Naive B cell (primary cell): ENCODE measurements around the gene RAB27A. TPM values are rescaled to one million over a fixed set of nuclear protein-coding genes. Genes with fewer than 3 reads are reported as not detected.
"Not testable (repeated sequence)": the region's sequence is repeated elsewhere in the genome, so short reads cannot be mapped to it uniquely, and the experiment has no call there.

Source experiments
- ATAC-seq, 2 donors: fragments of 150-1000 bp; cut with Tn5 transposase; 2 replicates each; pipeline ENCODE4 v1.10.0; 2021; ENCODE audit warnings: low read depth in 2 of 2, mild to moderate bottlenecking in 2 of 2, moderate library complexity in 2 of 2
- DNase-seq: peaks from one replicate; pipeline ENCODE4 v3.0.0; 2022
- H3K27ac Mint-ChIP-seq, 6 donors: one replicate each; pipeline ENCODE4 v1.8.0; 2020 to 2022; ENCODE audit warnings: mild to moderate bottlenecking in 6 of 6, mixed read lengths in 6 of 6, moderate library complexity in 5 of 6, inconsistent platforms in 2 of 6
- H3K27me3 Mint-ChIP-seq, 3 donors: one replicate each; pipeline ENCODE4 v1.8.0; 2021 to 2022; ENCODE audit warnings: mixed read lengths in 3 of 3, mild to moderate bottlenecking in 1 of 3
- H3K36me3 Mint-ChIP-seq, 2 donors: one replicate each; pipeline ENCODE4 v1.8.0; 2020 to 2022; ENCODE audit warnings: mixed read lengths in 2 of 2, inconsistent platforms in 1 of 2, mild to moderate bottlenecking in 1 of 2
- H3K4me1 Mint-ChIP-seq, 3 donors: one replicate each; pipeline ENCODE4 v1.8.0; 2020 to 2022; ENCODE audit warnings: mixed read lengths in 3 of 3, inconsistent platforms in 1 of 3, mild to moderate bottlenecking in 1 of 3, moderate library complexity in 1 of 3
- H3K4me3 Mint-ChIP-seq, 8 donors: one replicate each; pipeline ENCODE4 v1.8.0; 2020 to 2022; ENCODE audit warnings: mild to moderate bottlenecking in 8 of 8, mixed read lengths in 8 of 8, moderate library complexity in 8 of 8, inconsistent platforms in 2 of 8
- H3K9me3 Mint-ChIP-seq, 7 donors: one replicate each; pipeline ENCODE4 v1.8.0; 2020 to 2022; ENCODE audit warnings: mixed read lengths in 7 of 7, mild to moderate bottlenecking in 5 of 7, inconsistent platforms in 2 of 7, moderate library complexity in 1 of 7
- polyA plus RNA-seq, 6 donors: library from polyadenylated mRNA; unstranded; fragments of 300-500 nt; fragmentation: Illumina TruSeq; gene quantifications; one replicate each; pipeline ENCODE4 v1.2.3, GENCODE V29; 2021; ENCODE audit warnings: low read depth in 6 of 6

RAB27A gene
- polyA plus RNA-seq, 6 donors from 2014 or later, result 23.5 to 32.7 (median 29.7) TPM

GRCh38 chr15:55289011-55289745, 435 bp downstream of the RAB27A start:
- DNase-seq (peak; percentile 25), ATAC-seq (peak; percentile 14 to 17)
- Mint-ChIP-seq H3K4me1 (peaks cover 23 to 57% (median 42%) of the 10 kb centered on the region in 3 donors), H3K27me3 (no peaks in the 10 kb centered on the region), H3K9me3 (no peaks in the 10 kb centered on the region), H3K4me3 (peak overlapping the region; percentile 89 to 95 (median 92)), H3K27ac (peak overlapping the region; percentile 85 to 97 (median 94)), H3K36me3 (no peaks in the 10 kb centered on the region)

GRCh38 chr15:55288006-55288717, 1.5 kb downstream of the RAB27A start:
- ATAC-seq (no peak), DNase-seq (no peak)
- H3K36me3 Mint-ChIP-seq, result no peaks in the 10 kb centered on the region
- H3K4me1 Mint-ChIP-seq, result peaks cover 26 to 58% (median 43%) of the 10 kb centered on the region in 3 donors
- peak overlapping the region; percentile 85 to 97 (median 94) for H3K27ac Mint-ChIP-seq
- H3K9me3 Mint-ChIP-seq, result no peaks in the 10 kb centered on the region
- H3K4me3 Mint-ChIP-seq, result peak overlapping the region; percentile 89 to 95 (median 92)
- no peaks in the 10 kb centered on the region for H3K27me3 Mint-ChIP-seq

GRCh38 chr15:55286442-55287189, 3.0 kb downstream of the RAB27A start:
- not testable (repeated sequence) for DNase-seq, H3K36me3 Mint-ChIP-seq, H3K27me3 Mint-ChIP-seq, ATAC-seq, H3K9me3 Mint-ChIP-seq
- H3K27ac Mint-ChIP-seq, result peak overlapping the region in 5 of 6 donors; percentile 24 to 94 (median 82)
- peaks cover 39 to 74% (median 56%) of the 10 kb centered on the region in 3 donors for H3K4me1 Mint-ChIP-seq
- peak overlapping the region in 3 of 8 donors; percentile 3 to 92 (median 62) for H3K4me3 Mint-ChIP-seq

- peaks cover 49 to 88% (median 69%) of the 10 kb centered on the region in 3 donors for H3K4me1 Mint-ChIP-seq
- no peaks in the 10 kb centered on the region for H3K36me3 Mint-ChIP-seq
- peaks cover 0 to 4% (median 0%) of the 10 kb centered on the region in 7 donors for H3K9me3 Mint-ChIP-seq
- H3K27me3 Mint-ChIP-seq, result no peaks in the 10 kb centered on the region
- ATAC-seq (no peak), DNase-seq (no peak)
- no peak overlapping the region for H3K4me3 Mint-ChIP-seq
- H3K27ac Mint-ChIP-seq, result peak overlapping the region in 2 of 6 donors; percentile 5 to 63
These were observed 5.2 kb downstream of the RAB27A start for GRCh38 chr15:55284426-55284825.

- H3K27me3 Mint-ChIP-seq, result no peaks in the 10 kb centered on the region
- peaks cover 0 to 4% (median 0%) of the 10 kb centered on the region in 7 donors for H3K9me3 Mint-ChIP-seq
- H3K27ac Mint-ChIP-seq, result peak overlapping the region in 5 of 6 donors; percentile 40 to 69 (median 62)
- H3K4me3 Mint-ChIP-seq, result no peak overlapping the region
- DNase-seq, result no peak
- peaks cover 48 to 89% (median 71%) of the 10 kb centered on the region in 3 donors for H3K4me1 Mint-ChIP-seq
- no peaks in the 10 kb centered on the region for H3K36me3 Mint-ChIP-seq
- no peak for ATAC-seq
These were observed 6.0 kb downstream of the RAB27A start for GRCh38 chr15:55283379-55284147.

- peaks cover 47 to 83% (median 71%) of the 10 kb centered on the region in 3 donors for H3K4me1 Mint-ChIP-seq
- H3K27me3 Mint-ChIP-seq, result no peaks in the 10 kb centered on the region
- ATAC-seq, result no peak
- peaks cover 0 to 4% (median 0%) of the 10 kb centered on the region in 7 donors for H3K9me3 Mint-ChIP-seq
- DNase-seq, result no peak
- H3K4me3 Mint-ChIP-seq, result no peak overlapping the region
- H3K27ac Mint-ChIP-seq, result peak overlapping the region in 5 of 6 donors; percentile 5 to 93 (median 58)
- no peaks in the 10 kb centered on the region for H3K36me3 Mint-ChIP-seq
These were observed 7.3 kb downstream of the RAB27A start for GRCh38 chr15:55282284-55282833.

GRCh38 chr15:55281517-55282228, 7.9 kb downstream of the RAB27A start:
- ATAC-seq (peak in 1 of 2 donors; percentile 41), DNase-seq (no peak)
- H3K27ac Mint-ChIP-seq, result peak overlapping the region; percentile 5 to 67 (median 42)
- H3K36me3 Mint-ChIP-seq, result no peaks in the 10 kb centered on the region
- no peaks in the 10 kb centered on the region for H3K27me3 Mint-ChIP-seq
- H3K9me3 Mint-ChIP-seq, result peaks cover 0 to 4% (median 0%) of the 10 kb centered on the region in 7 donors
- H3K4me1 Mint-ChIP-seq, result peaks cover 54 to 84% (median 74%) of the 10 kb centered on the region in 3 donors
- H3K4me3 Mint-ChIP-seq, result no peak overlapping the region

GRCh38 chr15:55280589-55280988, 9.0 kb downstream of the RAB27A start:
- peak overlapping the region in 3 of 6 donors; percentile 68 to 94 (median 94) for H3K27ac Mint-ChIP-seq
- H3K36me3 Mint-ChIP-seq, H3K27me3 Mint-ChIP-seq, ATAC-seq, DNase-seq, H3K4me3 Mint-ChIP-seq, H3K9me3 Mint-ChIP-seq: not testable (repeated sequence)
- H3K4me1 Mint-ChIP-seq, result peaks cover 49 to 80% (median 77%) of the 10 kb centered on the region in 3 donors

- DNase-seq (no peak), ATAC-seq (peak in 1 of 2 donors; percentile 37)
- H3K4me3 Mint-ChIP-seq, result peak overlapping the region in 5 of 8 donors; percentile 2 to 29 (median 21)
- no peaks in the 10 kb centered on the region for H3K36me3 Mint-ChIP-seq
- H3K9me3 Mint-ChIP-seq, result peaks cover 0 to 4% (median 0%) of the 10 kb centered on the region in 7 donors
- peak overlapping the region; percentile 15 to 94 (median 70) for H3K27ac Mint-ChIP-seq
- peaks cover 55 to 80% (median 78%) of the 10 kb centered on the region in 3 donors for H3K4me1 Mint-ChIP-seq
- no peaks in the 10 kb centered on the region for H3K27me3 Mint-ChIP-seq
These were observed 9.8 kb downstream of the RAB27A start for GRCh38 chr15:55279746-55280351.

- Mint-ChIP-seq H3K4me3 (peak overlapping the region in 1 of 8 donors; percentile 2), H3K4me1 (peaks cover 51 to 75% (median 74%) of the 10 kb centered on the region in 3 donors), H3K9me3 (peaks cover 0 to 4% (median 0%) of the 10 kb centered on the region in 7 donors), H3K27ac (peak overlapping the region in 5 of 6 donors; percentile 15 to 94 (median 68)), H3K36me3 (no peaks in the 10 kb centered on the region), H3K27me3 (no peaks in the 10 kb centered on the region)
- ATAC-seq (no peak), DNase-seq (no peak)
These were observed 10.4 kb downstream of the RAB27A start for GRCh38 chr15:55279100-55279745.

GRCh38 chr15:55277715-55278114, 11.9 kb downstream of the RAB27A start:
- ATAC-seq (no peak), DNase-seq (no peak)
- peak overlapping the region; percentile 52 to 94 (median 88) for H3K27ac Mint-ChIP-seq
- no peaks in the 10 kb centered on the region for H3K36me3 Mint-ChIP-seq
- H3K4me3 Mint-ChIP-seq, result peak overlapping the region in 5 of 8 donors; percentile 10 to 64 (median 56)
- no peaks in the 10 kb centered on the region for H3K27me3 Mint-ChIP-seq
- H3K9me3 Mint-ChIP-seq, result peaks cover 0 to 4% (median 0%) of the 10 kb centered on the region in 7 donors
- peaks cover 50 to 76% (median 73%) of the 10 kb centered on the region in 3 donors for H3K4me1 Mint-ChIP-seq
